ENCODE measurements around the gene ANO8. TPM values are rescaled to one million over a fixed set of nuclear protein-coding genes. Genes with fewer than 3 reads are reported as not detected.

Gene ANO8
- total RNA-seq, 1 donor from 2014 or later, result 43.3 TPM

DNA sequence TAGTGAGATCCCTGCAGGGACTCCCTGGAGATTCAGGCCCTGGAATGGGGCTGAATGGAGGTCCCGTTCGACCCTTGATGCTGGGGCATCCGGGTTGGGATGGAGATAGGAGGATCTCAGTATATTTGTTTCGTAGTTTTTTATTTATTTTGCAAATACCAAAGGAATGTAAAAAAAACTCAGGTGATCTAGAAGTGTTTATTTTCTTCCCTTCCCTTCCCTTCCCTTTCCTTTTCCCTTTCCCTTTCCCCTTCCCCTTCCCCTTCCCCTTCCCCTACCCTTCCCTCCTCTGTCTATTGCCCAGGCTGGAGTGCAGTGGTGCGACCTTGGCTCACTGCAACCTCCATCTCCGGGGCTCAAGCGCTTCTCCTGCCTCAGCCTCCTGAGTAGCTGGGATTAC, 7.2 kb upstream of the ANO8 start:
- peaks cover 11% of the 10 kb centered on the region for H3K4me1 Mint-ChIP-seq
- peak overlapping the region; percentile 44 for H3K4me3 Mint-ChIP-seq
- DNase-seq (ENCODE audit: low read depth, low spot score), result no peak

DNA sequence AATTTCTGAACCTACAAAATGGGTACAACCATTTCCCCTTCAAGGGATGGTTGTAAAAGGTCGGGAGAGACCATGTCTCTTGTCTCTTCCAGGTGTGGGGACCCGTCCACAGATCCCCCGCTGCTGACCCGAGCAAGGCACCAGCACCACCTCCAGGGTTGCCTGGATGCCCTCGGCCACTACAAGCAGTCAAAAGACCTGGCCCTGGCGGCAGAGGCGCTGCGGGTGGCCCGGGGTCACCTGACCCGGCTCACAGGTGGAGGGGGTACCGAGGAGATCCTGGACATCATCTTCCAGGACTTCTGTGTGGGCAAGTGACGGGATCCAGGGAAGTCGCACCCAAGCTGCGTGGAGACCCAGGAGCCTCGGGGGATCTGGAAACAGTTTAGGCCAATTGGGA, 6.7 kb upstream of the ANO8 start:
- Mint-ChIP-seq H3K36me3 (ENCODE audit: low read depth) (no peaks in the 10 kb centered on the region), H3K9me3 (no peaks in the 10 kb centered on the region), H3K4me3 (peak overlapping the region; percentile 44), H3K27me3 (ENCODE audit: low read depth) (no peaks in the 10 kb centered on the region), H3K4me1 (peaks cover 10% of the 10 kb centered on the region), H3K27ac (ENCODE audit: unreplicated experiment) (no peak overlapping the region)
- no peak for TF ChIP-seq CTCF (conservative IDR thresholded peaks at IDR 0.05)
- no peak for DNase-seq (ENCODE audit: low read depth, low spot score)

More for the DNA sequence above, 7.2 kb upstream of the ANO8 start:
- Mint-ChIP-seq H3K27me3 (ENCODE audit: low read depth) (no peaks in the 10 kb centered on the region), H3K9me3 (no peaks in the 10 kb centered on the region), H3K27ac (ENCODE audit: unreplicated experiment) (no peak overlapping the region), H3K36me3 (ENCODE audit: low read depth) (no peaks in the 10 kb centered on the region)
- no peak for TF ChIP-seq CTCF (conservative IDR thresholded peaks at IDR 0.05)

- Mint-ChIP-seq H3K4me1 (peaks cover 6% of the 10 kb centered on the region), H3K27ac (ENCODE audit: unreplicated experiment) (no peak overlapping the region), H3K4me3 (no peak overlapping the region), H3K9me3 (no peaks in the 10 kb centered on the region), H3K36me3 (ENCODE audit: low read depth) (no peaks in the 10 kb centered on the region), H3K27me3 (ENCODE audit: low read depth) (no peaks in the 10 kb centered on the region)
- TF ChIP-seq CTCF (conservative IDR thresholded peaks at IDR 0.05), result no peak
- no peak for DNase-seq (ENCODE audit: low read depth, low spot score)
These were observed 6.3 kb upstream of the ANO8 start for GRCh38 chr19:17340871-17341357.

GRCh38 chr19:17340302-17340870, 5.7 kb upstream of the ANO8 start:
- Mint-ChIP-seq H3K9me3 (no peaks in the 10 kb centered on the region), H3K4me1 (peaks cover 6% of the 10 kb centered on the region), H3K27me3 (ENCODE audit: low read depth) (no peaks in the 10 kb centered on the region), H3K4me3 (no peak overlapping the region), H3K27ac (ENCODE audit: unreplicated experiment) (no peak overlapping the region), H3K36me3 (ENCODE audit: low read depth) (no peaks in the 10 kb centered on the region)
- TF ChIP-seq CTCF (conservative IDR thresholded peaks at IDR 0.05), result no peak
- no peak for DNase-seq (ENCODE audit: low read depth, low spot score)

GRCh38 chr19:17339088-17339741, 4.6 kb upstream of the ANO8 start:
- Mint-ChIP-seq H3K4me3 (peak overlapping the region; percentile 70), H3K4me1 (peaks cover 14% of the 10 kb centered on the region), H3K9me3 (no peaks in the 10 kb centered on the region), H3K27me3 (ENCODE audit: low read depth) (no peaks in the 10 kb centered on the region), H3K27ac (ENCODE audit: unreplicated experiment) (no peak overlapping the region), H3K36me3 (ENCODE audit: low read depth) (no peaks in the 10 kb centered on the region)
- TF ChIP-seq CTCF (conservative IDR thresholded peaks at IDR 0.05), result no peak
- DNase-seq (ENCODE audit: low read depth, low spot score), result no peak
